ENCODE measurements around the gene MS4A3.
"Not testable (repeated sequence)": the region's sequence is repeated elsewhere in the genome, so short reads cannot be mapped to it uniquely, and the experiment has no call there.

DNA sequence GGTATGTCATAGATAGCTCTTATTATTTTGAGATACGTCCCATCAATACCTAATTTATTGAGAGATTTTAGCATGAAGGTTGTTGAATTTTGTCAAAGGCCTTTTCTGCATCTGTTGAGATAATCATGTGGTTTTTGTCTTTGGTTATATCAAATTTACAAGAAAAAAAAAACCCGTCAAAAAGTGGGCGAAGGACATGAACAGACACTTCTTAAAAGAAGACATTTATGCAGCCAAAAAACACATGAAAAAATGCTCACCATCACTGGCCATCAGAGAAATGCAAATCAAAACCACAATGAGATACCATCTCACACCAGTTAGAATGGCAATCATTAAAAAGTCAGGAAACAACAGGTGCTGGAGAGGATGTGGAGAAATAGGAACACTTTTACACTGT, 5.6 kb upstream of the MS4A3 start:
- TF ChIP-seq LEF1 (IDR thresholded peaks at IDR 0.05; ENCODE audit: borderline replicate concordance); L3MBTL2 (conservative IDR thresholded peaks at IDR 0.05): not testable (repeated sequence)

Data from HEK293T (cell line).